HG03060 (cell line): ENCODE measurements around the gene TMEM243.
"Not testable (repeated sequence)": the region's sequence is repeated elsewhere in the genome, so short reads cannot be mapped to it uniquely, and the experiment has no call there.

ENCODE experiments used
- ATAC-seq: cut with Tn5 transposase; IDR thresholded peaks from one replicate; pipeline ENCODE4 v1.9.1; 2021; ENCODE audit warnings: low read depth, moderate number of reproducible peaks; ENCODE audit not compliant: unreplicated experiment

Gene TMEM243

DNA sequence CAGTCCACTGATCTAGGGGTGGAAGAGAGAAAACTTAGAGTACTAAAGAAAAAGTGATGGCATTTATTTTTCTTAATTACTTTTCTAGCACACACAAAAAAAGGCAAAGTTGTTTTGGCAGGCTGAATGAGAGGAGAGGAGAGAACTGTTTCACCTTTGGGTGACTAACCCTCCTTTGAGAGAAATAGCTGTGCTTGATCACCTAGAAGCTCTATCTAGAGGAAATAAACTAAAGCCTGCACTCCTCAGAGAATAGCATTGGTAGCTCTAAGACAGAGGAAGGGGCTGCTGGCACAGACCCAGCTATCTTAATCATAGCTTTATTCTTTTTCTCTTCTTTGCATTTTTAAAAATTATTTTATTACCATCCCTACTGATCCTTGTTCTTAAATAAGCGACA, 6.3 kb downstream of the TMEM243 start:
- no peak for ATAC-seq

DNA sequence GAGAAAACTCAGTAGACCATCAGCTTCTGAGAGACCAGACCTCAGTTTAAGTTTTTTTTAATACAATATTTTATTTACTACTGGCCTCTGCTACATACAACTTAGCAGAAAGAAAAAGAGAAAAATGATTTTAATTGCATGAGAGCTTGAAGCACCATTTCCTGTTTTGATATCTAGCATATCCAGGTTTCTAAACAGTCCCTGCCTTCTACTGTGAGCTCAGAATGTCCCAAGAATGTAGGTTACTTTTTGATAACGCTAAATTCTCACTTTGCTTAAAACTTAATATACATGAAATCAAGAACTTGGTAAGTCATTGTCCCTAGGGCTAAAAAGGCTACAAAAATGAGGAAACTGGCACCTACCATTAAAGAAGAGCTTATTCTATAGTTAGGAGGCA, 7.0 kb downstream of the TMEM243 start:
- no peak for ATAC-seq

DNA sequence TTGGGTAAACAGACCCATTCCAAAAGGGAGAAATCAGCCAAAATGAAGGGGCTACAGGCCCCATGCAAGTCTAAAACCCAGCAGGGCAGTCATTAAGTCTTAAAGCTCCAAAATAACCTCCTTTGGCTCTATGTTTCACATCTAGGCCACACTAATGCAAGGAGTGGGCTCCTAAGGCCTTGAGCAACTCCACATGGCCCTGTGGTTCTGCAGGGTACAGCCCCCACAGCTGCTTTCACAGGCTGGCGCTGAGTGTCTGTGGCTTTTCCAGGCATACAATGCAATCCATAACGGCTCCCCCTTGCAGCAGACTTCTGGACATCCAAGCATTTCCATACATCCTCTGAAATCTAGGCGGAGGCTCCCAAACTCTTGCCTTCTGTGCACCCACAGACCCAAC, 9.0 kb downstream of the TMEM243 start:
- ATAC-seq: no peak

DNA sequence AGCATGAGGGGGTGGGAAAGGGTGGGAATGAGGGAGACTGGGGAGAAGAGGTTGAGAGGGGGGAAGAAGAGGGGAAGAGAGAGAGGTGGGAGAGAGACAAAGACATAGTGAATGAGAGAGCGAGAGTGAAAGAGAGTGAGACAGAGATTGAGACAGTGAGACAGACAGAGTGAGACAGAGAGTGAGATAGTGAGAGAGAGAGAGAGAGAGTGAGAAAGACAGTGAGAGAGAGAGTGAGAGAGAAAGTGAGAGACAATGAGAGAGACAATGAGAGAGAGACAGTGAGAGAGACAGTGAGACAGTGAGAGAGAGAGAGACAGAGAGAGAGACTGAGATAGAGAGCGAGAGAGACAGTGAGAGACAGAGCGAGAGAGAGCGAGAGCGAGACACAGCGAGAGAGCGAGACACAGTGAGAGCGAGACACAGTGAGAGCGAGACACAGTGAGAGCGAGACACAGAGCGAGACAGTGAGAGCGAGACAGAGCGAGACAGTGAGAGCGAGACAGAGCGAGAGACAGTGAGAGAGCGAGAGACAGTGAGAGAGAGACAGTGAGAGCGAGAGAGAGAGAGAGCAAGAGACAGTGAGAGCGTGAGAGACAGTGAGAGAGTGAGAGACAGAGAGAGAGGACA, 10.1 kb downstream of the TMEM243 start:
- no peak for ATAC-seq

DNA sequence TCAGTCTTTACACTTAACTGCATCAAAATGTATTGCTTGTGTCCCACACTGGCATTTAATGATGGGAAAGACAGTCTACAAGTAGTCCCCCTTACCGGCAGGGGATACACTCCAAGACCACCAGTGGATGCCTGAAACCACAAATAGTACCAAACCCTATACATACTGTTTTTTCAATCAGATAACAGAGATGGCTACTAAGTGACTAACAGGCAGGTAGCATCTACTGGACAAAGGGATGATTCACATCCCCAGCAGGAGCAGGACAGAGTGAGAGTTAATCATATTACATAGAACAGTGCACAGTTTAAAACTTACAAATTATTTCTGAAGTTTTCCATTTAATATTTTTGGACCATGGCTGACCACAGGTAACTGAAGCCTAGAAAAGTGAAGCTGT, 13.2 kb downstream of the TMEM243 start:
- no peak for ATAC-seq

DNA sequence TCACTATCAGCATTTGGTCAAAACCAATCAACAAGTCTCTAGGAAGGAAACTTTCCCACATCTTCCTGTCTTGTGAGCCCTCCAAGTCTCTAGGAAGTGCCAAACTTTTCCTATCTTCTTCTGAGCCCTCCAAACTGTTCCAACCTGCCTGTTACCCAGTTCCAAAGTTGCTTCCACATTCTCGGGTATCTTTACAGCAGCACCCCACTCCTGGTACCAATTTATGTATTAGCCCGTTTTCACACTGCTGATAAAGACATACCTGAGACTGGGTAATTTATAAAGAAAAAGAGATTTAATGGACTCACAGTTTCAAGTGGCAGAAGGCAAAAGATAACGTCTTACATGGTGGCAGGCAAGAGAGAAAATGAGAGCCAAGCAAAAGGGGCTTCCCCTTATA, 13.8 kb downstream of the TMEM243 start:
- ATAC-seq: not testable (repeated sequence)

DNA sequence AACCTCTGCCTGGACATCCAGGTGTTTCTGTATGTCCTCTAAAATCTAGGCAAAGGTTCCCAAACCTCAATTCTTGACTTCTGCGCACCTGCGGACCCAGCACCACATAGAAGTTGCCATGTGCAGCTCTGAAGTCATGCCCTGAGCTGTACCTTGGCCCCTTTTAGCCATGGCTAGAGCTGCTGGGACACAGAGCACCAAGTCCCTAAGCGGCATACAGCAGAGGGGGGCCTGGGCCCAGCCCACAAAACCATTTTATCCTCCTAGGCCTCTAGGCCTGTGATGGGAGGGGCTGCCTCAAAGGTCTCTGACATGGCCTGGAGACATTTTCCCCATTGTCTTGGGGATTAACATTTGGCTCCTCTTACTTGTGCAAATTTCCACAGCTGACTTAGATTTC, 14.6 kb downstream of the TMEM243 start:
- no peak for ATAC-seq

DNA sequence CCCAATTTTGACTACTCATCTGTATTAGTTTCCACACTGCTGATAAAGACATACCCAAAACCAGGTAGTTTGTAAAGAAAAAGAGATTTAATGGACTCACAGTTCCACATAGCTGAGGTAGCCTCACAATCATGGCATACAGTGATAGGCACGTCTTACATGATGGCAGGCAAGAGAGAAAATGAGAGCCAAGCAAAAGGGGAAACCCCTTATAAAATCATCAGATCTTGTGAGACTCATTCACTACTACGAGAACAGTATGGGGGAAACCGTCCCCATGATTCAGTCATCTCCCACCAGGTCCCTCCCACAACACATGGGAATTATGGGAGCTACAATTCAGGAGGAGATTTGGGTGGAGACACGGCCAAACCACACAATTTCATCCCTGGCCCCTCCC, 15.6 kb downstream of the TMEM243 start:
- ATAC-seq: not testable (repeated sequence)

DNA sequence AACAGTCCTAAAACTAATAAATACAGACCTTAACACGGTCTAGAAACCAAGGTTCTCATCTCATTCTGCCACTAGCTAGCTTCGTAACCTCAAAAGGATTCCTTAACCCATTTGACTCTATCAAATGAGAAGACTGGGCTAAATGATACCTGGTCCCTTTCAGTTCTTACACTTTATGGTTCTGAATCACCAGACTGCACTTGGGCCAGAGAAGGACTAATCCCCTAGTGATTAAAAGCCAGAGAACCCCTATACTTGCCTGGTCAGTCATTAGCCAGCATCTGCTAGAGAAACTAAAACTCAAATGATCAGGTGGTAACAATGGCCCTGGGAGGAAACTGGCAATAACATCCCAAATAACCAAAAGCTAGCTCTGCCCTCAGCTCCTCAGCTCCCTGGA, 16.8 kb downstream of the TMEM243 start:
- no peak for ATAC-seq

DNA sequence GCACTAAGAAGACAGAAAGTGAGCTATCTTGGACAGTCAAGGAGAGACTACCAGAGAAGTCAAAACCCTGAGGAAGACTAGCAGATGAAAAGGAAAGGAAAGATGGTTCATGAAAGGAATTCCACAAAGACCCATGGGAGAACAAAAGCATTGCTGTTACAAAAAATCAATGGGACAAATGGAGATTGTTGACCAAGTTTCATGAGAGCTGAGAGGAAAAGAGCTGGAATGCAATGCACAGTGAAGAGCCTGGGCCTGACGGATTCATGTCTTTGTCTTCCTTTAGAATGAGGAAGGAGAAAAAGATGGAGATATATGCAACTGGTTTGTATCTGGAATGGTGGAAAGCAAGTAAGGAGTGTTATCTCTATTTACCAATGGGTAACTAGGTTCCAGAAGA, 17.3 kb downstream of the TMEM243 start:
- ATAC-seq: no peak

DNA sequence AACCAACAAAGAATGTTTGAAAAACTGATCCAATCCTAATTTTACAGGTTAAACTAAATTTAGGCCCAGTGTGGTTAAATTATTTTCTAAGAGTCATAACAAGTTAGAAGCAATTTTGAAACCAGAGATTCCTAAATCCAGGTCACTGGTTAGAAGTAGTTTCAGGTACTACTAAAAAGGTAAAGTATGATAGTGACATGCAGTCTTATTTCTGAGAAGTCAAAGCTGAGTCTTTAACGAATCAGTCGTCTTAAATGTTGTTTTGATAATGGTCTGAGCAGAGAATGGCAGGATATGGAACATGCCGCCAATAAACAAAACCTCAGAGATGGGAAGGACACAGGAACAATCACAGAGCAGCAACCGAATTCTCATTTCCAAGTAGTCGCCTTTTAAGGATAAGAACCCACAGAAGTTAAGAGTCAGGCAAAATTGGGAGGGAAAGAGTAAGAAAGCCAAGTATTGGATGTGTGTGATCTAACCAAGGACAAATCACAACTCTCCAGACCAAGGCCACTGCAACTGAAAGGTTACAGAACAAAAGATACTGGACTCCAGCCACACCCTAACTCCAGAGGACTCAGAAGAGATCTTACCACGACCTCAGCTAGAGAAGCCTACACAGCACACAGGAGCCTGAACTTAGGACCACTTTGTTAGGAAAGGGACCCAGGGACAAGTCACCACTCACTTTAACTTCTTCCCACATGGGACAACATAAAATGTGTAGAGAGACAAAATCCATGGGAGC, 19.7 kb downstream of the TMEM243 start:
- no peak for ATAC-seq

DNA sequence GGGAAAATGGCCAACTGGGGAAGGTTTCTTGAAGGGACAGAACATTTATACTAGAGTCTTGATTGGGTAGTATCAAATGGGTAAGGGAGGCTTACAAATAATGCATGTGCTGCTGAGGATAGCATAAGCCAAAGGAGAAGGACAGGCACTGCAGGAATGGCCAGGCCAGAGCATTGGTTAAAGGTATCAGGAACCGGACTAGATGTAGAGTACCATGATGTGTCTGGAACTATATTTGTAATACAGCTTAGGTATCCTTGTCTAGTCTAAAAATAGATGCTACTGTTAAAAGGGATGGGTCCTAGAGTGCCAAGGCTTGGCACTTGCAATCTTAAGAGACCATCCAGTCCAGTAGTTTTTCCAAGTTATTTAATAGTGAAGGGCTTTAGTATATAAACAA, 20.3 kb downstream of the TMEM243 start:
- no peak for ATAC-seq

DNA sequence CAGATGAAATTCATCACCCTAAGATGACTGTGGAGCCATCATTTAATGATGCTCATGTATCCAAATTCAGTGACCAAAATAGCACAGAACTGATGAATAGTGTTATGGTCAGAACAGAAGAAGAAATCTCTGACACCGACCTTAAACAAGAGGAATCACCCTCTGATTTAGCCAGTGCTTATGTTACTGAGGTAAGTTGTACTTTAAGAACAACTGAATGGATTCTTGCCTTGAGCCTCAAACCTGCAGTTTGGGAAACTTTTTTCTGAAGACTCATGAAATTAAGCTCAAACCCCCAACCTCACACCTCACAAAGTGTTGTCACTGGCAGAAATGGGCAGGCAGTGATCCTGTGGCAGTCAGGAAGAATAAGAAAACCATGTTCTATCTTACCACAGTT, 25.6 kb downstream of the TMEM243 start:
- no peak for ATAC-seq

DNA sequence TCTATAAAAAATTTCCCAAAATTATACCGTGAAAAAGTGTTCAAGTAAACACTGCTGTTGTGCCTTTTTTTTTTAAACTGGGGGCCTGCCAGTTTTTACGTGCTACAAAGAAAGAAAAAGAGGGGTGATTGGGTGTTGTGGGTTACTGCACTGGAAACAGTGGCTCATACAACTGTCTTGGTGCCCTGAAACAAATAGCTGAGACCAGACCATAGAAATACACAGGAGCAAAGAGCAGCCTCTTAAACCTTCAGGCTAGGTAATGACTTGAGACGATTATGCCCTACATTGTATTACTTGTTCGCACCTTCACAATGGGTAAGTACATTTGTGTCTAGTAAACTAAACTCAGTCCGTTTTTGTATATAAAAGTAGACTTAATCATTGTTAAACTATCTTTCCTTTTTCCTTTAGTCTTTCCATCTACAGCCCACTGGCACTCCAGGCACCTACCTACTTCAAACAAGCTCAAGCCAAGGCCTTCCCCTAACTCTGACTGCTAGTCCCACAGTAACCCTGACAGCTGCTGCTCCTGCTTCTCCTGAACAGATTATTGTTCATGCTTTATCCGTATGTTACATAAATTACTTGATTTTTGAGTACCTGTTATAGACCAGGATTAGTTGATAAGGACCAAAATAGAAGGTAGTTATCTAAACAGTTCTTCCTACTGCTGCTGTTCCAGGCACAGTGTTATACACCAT, 26.6 kb downstream of the TMEM243 start:
- ATAC-seq: no peak

DNA sequence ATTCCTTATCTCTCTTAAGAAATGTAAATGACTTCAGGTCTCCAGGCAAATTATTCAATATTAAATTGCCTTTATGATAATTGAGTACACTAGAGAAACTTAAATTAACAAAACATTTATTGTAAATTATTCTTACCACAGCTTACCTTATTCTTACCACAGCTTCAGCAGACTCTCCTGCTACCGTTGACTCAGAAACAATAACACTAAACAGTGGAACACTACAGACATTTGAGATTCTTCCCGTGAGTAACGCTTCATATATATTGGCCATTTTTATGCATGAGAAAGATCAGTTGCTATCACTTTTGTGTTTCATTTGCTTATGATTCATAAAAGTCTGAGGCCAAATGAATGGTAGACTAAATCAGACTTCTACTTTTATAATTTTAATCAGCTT, 28.7 kb downstream of the TMEM243 start:
- no peak for ATAC-seq

DNA sequence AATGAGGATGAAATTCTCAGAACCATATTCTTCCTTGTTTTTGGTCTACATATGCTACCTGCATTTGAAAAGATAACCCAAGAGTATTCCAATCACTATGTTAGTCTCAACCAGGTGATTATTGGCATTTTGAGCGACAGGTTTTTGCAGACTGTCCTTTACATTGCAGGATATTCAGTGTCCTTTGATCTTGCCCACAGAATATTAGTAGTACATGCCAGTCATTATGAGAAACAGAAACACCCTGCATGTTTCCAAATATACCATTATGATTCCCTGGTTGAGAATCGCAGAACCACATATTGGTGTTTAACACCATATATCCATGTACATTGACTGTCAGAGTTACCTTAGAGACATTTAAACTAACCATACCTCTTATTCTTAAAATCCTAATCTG, 30.6 kb downstream of the TMEM243 start:
- ATAC-seq: no peak

DNA sequence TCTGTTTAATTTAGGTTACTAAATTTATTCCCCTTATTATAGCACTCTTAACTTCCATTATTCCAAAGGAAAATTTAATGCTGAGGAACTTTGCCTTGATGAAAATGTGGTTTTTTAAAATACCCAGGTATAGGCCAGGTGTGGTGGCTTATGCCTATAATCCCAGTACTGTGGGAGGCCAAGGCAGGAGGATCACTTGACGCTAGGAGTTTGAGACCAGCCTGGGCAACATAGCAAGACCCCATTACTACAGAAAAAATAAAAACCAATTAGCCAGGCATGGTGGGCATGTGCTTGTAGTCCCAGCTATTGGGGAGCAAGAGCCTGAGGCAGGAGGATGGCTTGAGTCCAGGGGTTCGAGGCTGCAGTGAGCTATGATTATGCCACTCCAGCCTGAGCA, 32.4 kb downstream of the TMEM243 start:
- ATAC-seq: no peak

DNA sequence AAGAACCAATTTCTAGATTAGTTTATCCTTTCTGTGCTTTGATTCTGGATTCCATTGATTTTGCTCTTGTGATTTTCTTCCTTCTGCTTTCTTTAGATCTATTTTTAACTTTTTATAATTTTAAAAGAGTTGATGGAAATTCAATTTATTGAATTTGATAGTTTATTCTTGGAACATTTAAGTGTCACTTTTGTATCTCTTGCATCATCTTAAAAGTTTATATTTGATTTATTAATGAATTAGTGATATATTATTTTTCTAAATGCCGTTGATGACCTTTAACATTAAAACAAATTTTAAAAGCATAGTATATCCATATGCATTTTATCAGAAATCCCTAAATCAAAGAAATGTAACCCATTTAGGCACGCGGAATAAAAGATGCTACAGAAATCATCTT, 40.4 kb downstream of the TMEM243 start:
- ATAC-seq: no peak

DNA sequence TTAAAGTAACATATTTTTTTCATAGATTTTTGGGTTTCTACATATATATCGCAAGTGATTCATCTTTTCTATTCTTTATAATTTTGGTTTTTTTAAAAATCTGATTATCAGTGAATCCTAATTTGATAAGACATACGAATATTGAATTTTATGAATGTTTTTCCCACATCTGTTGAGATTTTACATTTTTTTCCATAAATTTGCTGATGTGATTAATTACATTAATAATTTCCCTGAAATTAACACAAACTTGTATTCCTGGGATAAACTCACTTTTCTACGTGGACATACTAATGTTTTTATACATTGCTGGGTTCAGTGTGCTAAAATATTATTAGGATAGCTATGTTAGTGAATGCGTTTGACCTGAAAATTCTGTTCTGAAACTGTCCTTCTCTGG, 41.2 kb downstream of the TMEM243 start:
- ATAC-seq: no peak

DNA sequence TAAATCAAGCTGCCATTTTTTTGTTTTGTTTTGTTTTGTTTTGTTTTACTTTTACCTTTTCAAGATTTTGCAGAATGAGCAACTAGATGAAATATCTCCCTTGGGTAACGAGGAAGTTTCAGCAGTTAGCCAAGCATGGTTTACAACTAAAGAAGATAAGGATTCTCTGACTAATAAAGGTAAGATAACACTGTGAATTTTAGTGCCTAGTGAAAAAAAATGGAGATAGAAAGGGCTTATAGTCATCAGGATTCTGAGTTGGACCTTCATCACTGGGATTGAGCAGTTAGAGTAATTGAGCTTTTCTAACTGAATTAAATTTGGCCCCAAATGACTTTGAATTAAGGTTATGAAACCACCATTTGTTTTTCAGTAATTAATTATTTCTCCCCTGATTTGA, 46.1 kb downstream of the TMEM243 start:
- ATAC-seq: no peak

DNA sequence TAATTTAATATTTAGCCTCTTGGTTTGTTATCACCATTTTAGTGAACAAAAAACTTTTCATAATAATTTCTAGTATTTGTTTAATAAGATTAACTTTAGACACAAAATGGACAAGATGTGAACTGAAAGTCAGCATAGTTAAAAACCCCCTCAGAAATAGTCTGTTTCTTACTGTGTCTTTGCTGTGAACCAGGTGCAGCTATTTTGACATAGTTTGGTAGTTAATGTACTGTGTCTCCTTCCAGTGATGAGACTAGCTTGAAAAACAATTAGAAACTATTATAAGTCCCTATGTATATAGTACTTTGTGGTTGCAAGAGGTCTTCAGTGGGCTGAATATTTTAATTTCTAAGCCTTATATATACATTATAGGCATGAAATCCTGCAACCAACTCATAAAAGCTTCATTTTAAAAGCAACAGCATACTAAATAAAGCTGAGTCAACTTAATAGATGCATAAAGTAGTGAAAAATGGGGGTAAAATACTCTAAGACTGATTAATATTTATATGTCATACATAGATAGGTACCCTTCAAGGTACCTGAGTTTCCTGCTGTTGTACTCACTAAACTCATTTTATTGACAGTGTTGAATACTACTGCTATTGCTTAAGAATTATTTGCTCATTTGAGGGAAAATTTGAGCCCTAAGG, 48.1 kb downstream of the TMEM243 start:
- no peak for ATAC-seq
